Tibial artery (tissue), 4 donors: ENCODE measurements around the gene GALP.

Source experiments
- DNase-seq, 2 donors: peaks; one replicate each; pipeline ENCODE4 v3.0.0-alpha.2; 2019
- H3K27ac ChIP-seq, 2 donors: fragments of 200-600 bp; sonication (generic) in 1 of 2; 1 replicate in 1 of 2; 2 replicates in 1 of 2; pipeline ENCODE4 v1.5.1; 2018 to 2019; ENCODE audit warnings: mild to moderate bottlenecking in 1 of 2
- H3K27me3 ChIP-seq, 2 donors: fragments of 200-600 bp; sonication (generic) in 1 of 2; one replicate each; pipeline versions ENCODE4 v1.5.1 to v1.6.0; 2016 to 2019
- H3K36me3 ChIP-seq, 3 donors: fragments of 200-600 bp; sonication (generic) in 2 of 3; one replicate each; pipeline ENCODE4 v1.5.1; 2016 to 2019; ENCODE audit warnings: mild to moderate bottlenecking in 2 of 3
- H3K4me1 ChIP-seq, 4 donors: fragments of 200-600 bp; sonication (generic) in 2 of 4; 1 replicate in 3 of 4; 2 replicates in 1 of 4; pipeline ENCODE4 v1.5.1; 2016 to 2019
- H3K4me3 ChIP-seq, 2 donors: fragments of 200-600 bp; sonication (generic) in 1 of 2; 1 replicate in 1 of 2; 2 replicates in 1 of 2; pipeline ENCODE4 v1.5.1; 2018 to 2019; ENCODE audit warnings: mild to moderate bottlenecking in 2 of 2
- H3K9me3 ChIP-seq, 3 donors: fragments of 200-600 bp; sonication (generic) in 1 of 3; one replicate each; pipeline ENCODE4 v1.5.1; 2016 to 2019
- intact Hi-C: fragments of 100-400 bp; cut with DNase I; formaldehyde crosslinking; loops from one replicate; pipeline ENCODE4 v1.15.0; 2023; ENCODE audit warnings: low total_unique reads
- TF ChIP-seq, protein P1 (sequence below), 2 experiments: fragments of 200-600 bp in 1 of 2; fragments of 450-650 bp in 1 of 2; IDR thresholded peaks; one replicate each; pipeline ENCODE4 v1.5.1; 2017 to 2019; ENCODE audit warnings: antibody characterized with exemption in 2 of 2, mild to moderate bottlenecking in 1 of 2, moderate library complexity in 1 of 2

GALP gene

DNA sequence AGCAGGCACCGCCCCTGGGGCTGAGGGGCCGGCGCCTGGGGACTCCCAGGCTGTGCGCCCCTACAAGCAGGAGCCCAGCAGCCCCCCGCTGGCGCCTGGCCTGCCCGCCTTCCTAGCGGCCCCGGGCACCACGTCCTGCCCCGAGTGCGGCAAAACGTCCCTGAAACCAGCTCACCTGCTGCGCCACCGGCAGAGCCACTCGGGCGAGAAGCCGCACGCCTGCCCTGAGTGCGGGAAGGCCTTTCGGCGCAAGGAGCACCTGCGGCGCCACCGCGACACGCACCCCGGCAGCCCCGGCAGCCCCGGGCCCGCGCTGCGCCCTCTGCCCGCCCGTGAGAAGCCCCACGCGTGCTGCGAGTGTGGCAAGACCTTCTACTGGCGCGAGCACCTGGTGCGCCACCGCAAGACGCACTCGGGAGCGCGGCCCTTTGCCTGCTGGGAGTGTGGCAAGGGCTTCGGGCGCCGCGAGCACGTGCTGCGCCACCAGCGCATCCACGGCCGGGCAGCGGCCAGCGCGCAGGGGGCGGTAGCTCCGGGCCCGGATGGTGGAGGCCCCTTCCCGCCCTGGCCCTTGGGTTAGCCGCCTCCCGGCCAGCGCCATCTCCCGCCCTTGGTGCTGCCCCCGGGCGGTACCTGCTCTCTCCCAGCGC is 16.1 kb upstream of the GALP start:
- DNase-seq, result no peak
- Histone ChIP-seq H3K9me3 (no peaks in the 10 kb centered on the region), H3K27ac (no peak overlapping the region), H3K36me3 (peaks cover 31 to 71% (median 55%) of the 10 kb centered on the region in 3 donors), H3K27me3 (no peaks in the 10 kb centered on the region), H3K4me3 (no peak overlapping the region), H3K4me1 (no peaks in the 10 kb centered on the region)
- intact Hi-C loops, result no loop called here
- TF ChIP-seq, protein P1, sequence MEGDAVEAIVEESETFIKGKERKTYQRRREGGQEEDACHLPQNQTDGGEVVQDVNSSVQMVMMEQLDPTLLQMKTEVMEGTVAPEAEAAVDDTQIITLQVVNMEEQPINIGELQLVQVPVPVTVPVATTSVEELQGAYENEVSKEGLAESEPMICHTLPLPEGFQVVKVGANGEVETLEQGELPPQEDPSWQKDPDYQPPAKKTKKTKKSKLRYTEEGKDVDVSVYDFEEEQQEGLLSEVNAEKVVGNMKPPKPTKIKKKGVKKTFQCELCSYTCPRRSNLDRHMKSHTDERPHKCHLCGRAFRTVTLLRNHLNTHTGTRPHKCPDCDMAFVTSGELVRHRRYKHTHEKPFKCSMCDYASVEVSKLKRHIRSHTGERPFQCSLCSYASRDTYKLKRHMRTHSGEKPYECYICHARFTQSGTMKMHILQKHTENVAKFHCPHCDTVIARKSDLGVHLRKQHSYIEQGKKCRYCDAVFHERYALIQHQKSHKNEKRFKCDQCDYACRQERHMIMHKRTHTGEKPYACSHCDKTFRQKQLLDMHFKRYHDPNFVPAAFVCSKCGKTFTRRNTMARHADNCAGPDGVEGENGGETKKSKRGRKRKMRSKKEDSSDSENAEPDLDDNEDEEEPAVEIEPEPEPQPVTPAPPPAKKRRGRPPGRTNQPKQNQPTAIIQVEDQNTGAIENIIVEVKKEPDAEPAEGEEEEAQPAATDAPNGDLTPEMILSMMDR (IDR thresholded peaks at IDR 0.05), result no peak

GRCh38 chr19:56161534-56161933 is 14.3 kb upstream of the GALP start:
- Histone ChIP-seq H3K4me3 (no peak overlapping the region), H3K4me1 (no peaks in the 10 kb centered on the region), H3K27me3 (no peaks in the 10 kb centered on the region), H3K27ac (no peak overlapping the region), H3K9me3 (no peaks in the 10 kb centered on the region), H3K36me3 (peaks cover 24 to 53% (median 38%) of the 10 kb centered on the region in 3 donors)
- TF ChIP-seq, protein P1 (IDR thresholded peaks at IDR 0.05), result no peak
- intact Hi-C loops, result no loop called here
- no peak for DNase-seq

DNA sequence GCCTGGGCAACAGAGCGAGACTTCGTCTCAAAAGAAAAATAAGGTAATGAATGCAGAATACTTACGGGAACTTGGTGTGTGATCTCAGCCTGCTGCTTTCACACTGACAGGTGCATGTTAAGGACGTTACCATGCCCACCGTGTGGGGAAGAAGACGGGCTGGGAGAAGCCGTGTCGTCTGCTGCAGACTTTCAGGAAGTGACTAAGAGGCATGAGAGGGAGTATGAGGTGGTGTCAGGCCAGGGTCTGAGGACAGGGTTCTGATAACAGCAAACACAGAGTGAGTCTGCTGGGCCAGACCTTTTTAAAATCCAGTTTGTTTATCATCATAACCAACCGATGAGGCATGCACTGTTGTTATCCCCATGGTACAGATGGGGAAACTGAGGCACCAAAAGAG is 13.6 kb upstream of the GALP start:
- DNase-seq, result no peak
- intact Hi-C loops, result no loop called here
- Histone ChIP-seq H3K4me3 (no peak overlapping the region), H3K4me1 (no peaks in the 10 kb centered on the region), H3K27ac (no peak overlapping the region), H3K9me3 (no peaks in the 10 kb centered on the region), H3K27me3 (no peaks in the 10 kb centered on the region), H3K36me3 (peaks cover 24 to 46% (median 35%) of the 10 kb centered on the region in 3 donors)
- TF ChIP-seq, protein P1 (IDR thresholded peaks at IDR 0.05), result no peak

- H3K27me3 ChIP-seq, result no peaks in the 10 kb centered on the region
- DNase-seq, result no peak
- peaks cover 23 to 37% (median 33%) of the 10 kb centered on the region in 3 donors for H3K36me3 ChIP-seq
- intact Hi-C loops, result no loop called here
- no peaks in the 10 kb centered on the region for H3K9me3 ChIP-seq
- H3K27ac ChIP-seq, result no peak overlapping the region
- no peak overlapping the region for H3K4me3 ChIP-seq
- H3K4me1 ChIP-seq, result no peaks in the 10 kb centered on the region
- TF ChIP-seq, protein P1 (IDR thresholded peaks at IDR 0.05), result no peak
Observed at GRCh38 chr19:56163097-56163496, 12.7 kb upstream of the GALP start.

DNA sequence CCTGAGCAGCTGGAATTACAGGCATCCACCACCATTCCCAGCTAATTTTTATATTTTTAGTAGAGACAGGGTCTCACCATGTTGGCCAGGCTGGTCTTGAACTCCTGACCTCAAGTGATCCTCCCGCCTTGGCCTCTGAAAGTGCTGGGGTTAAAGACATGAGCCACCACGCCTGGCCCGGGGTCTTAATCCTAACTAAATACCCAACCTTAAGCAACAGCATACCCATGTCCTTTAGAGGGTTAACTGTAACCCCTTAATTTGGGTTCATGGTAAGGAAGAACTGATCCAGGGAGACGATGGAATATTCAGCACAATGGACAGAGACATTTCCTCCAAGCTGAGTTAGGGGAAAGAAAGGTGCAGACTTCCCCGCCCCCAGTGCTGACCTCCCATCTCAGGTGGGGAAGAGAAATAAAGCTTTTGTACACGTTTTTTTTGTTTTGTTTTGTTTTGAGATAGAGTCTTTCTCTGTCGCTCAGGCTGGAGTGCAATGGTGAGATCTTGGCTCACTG is 8.7 kb upstream of the GALP start:
- H3K27me3 ChIP-seq, result no peaks in the 10 kb centered on the region
- DNase-seq, result no peak
- no peaks in the 10 kb centered on the region for H3K9me3 ChIP-seq
- H3K4me1 ChIP-seq, result no peaks in the 10 kb centered on the region
- intact Hi-C loops, result no loop called here
- H3K27ac ChIP-seq, result no peak overlapping the region
- H3K4me3 ChIP-seq, result no peak overlapping the region
- H3K36me3 ChIP-seq, result no peaks in the 10 kb centered on the region
- TF ChIP-seq, protein P1 (IDR thresholded peaks at IDR 0.05), result no peak
